RWPE1 (cell line): ENCODE data around the gene HNRNPF.
A peak's percentile ranks its signal among the peaks of the same experiment; 100 is the strongest.

Experiments
- CTCF ChIA-PET: fragments of 350-600 bp; sonication (Branson Sonifier 250); formaldehyde crosslinking; extraction: SDS; loops from one replicate; lab custom pipeline; 2021; lab: Yijun Ruan, JAX
- POLR2A ChIA-PET: fragments of 400-600 bp; formaldehyde crosslinking; extraction: SDS; loops from one replicate; lab custom pipeline; 2020; ENCODE audit warnings: antibody characterized with exemption; ENCODE audit not compliant: low non-redundant PET; lab: Yijun Ruan, JAX
- DNase-seq: peaks from one replicate; pipeline ENCODE4 v3.0.0; 2012; ENCODE audit warnings: low spot score
- H3K27ac ChIP-seq: fragments of 450-650 bp; 2 replicates; pipeline ENCODE4 v1.5.1; 2017
- CTCF ChIP-seq: fragments of 450-650 bp; conservative IDR thresholded peaks from 2 replicates; pipeline ENCODE4 v1.5.1; 2017; ENCODE audit warnings: low read depth, mild to moderate bottlenecking

The HNRNPF gene

GRCh38 chr10:43362191-43362839, 46.7 kb downstream of the HNRNPF start:
- POLR2A ChIA-PET = interaction anchor here (0.5 kb wide), 1 partner anchor 91 kb away, joined by 3 read pairs; no protein-coding TSS in a partner anchor

GRCh38 chr10:43361547-43362190, 47.3 kb downstream of the HNRNPF start:
- H3K27ac ChIP-seq = peak overlapping the region; percentile 67
- CTCF ChIA-PET = interaction anchor here (0.6 kb wide), 1 partner anchor 997 kb away, joined by 3 read pairs; no protein-coding TSS in a partner anchor
- DNase-seq = no peak
- POLR2A ChIA-PET = interaction anchor here (0.5 kb wide), 1 partner anchor 92 kb away, joined by 3 read pairs; no protein-coding TSS in a partner anchor
- no peak for TF ChIP-seq CTCF

More at GRCh38 chr10:43362191-43362839, 46.7 kb downstream of the HNRNPF start:
- peak; percentile 46 for TF ChIP-seq CTCF
- CTCF ChIA-PET = interaction anchor here (1.0 kb wide), 1 partner anchor 14 kb away, joined by 6 read pairs; no protein-coding TSS in a partner anchor
- peak overlapping the region; percentile 67 for H3K27ac ChIP-seq
- peak; percentile 90 for DNase-seq

- POLR2A ChIA-PET = no interaction called here
- no peak overlapping the region for H3K27ac ChIP-seq
- CTCF ChIA-PET = interaction anchor here (0.7 kb wide), 1 partner anchor 36 kb away, joined by 4 read pairs; no protein-coding TSS in a partner anchor
- DNase-seq = no peak
- TF ChIP-seq CTCF = no peak
Observed at GRCh38 chr10:43360086-43360485, 48.9 kb downstream of the HNRNPF start.

GRCh38 chr10:43355749-43356371, 53.1 kb downstream of the HNRNPF start:
- ChIA-PET CTCF (interaction anchor here (0.6 to 1.4 kb wide), 2 partner anchors 63 to 405 kb away, joined by 3 to 4 read pairs; no protein-coding TSS in a partner anchor), POLR2A (no interaction called here)
- peak; percentile 42 for DNase-seq
- no peak for TF ChIP-seq CTCF
- peak overlapping the region; percentile 75 for H3K27ac ChIP-seq

GRCh38 chr10:43354879-43355380, 54.1 kb downstream of the HNRNPF start:
- ChIA-PET POLR2A (no interaction called here), CTCF (interaction anchor here (0.6 kb wide), 1 partner anchor 149 kb away, joined by 5 read pairs; no protein-coding TSS in a partner anchor)
- H3K27ac ChIP-seq = peak overlapping the region; percentile 75
- DNase-seq = no peak
- no peak for TF ChIP-seq CTCF

- CTCF ChIA-PET = no interaction called here
- DNase-seq = no peak
- POLR2A ChIA-PET = no interaction called here
- H3K27ac ChIP-seq = no peak overlapping the region
- no peak for TF ChIP-seq CTCF
Observed at GRCh38 chr10:43354330-43354635, 54.7 kb downstream of the HNRNPF start.
